IMR-90 (cell line): ENCODE data around the gene LRRN2. TPM values are rescaled to one million over a fixed set of nuclear protein-coding genes. Genes with fewer than 3 reads are reported as not detected.

Source experiments
- ATAC-seq: fragments of 200-7000 bp; cut with Tn5 transposase; 2 replicates; pipeline ENCODE4 v1.9.1; 2020; ENCODE audit warnings: low read depth, mild to moderate bottlenecking, moderate library complexity
- BruUV-seq: library from RNA; stranded (reverse); fragments of 400-500 nt; replicated peaks from 2 replicates; lab custom pipeline; 2021; lab: Mats Ljungman, UMichigan
- CTCF ChIA-PET: fragments of 300-600 bp; formaldehyde crosslinking; extraction: SDS; loops from one replicate; lab custom pipeline; 2021; ENCODE audit warnings: antibody characterized with exemption; lab: Yijun Ruan, JAX
- POLR2A ChIA-PET: fragments of 300-600 bp; sonication (Branson Sonifier 250); formaldehyde crosslinking; loops from one replicate; lab custom pipeline; 2022; ENCODE audit warnings: antibody characterized with exemption; ENCODE audit not compliant: unreplicated experiment; lab: Charles Lee
- DNase-seq: peaks from one replicate; pipeline ENCODE4 v3.0.0; 2013
- H2AFZ ChIP-seq: replicated peaks from 2 replicates; pipeline ENCODE3; 2013; ENCODE audit warnings: low read length, mild to moderate bottlenecking; ENCODE audit not compliant: poor library complexity
- H2AK5ac ChIP-seq: 2 replicates; pipeline ENCODE4 v1.6.1; 2013; ENCODE audit warnings: low read depth, low read length, inconsistent platforms
- H2AK9ac ChIP-seq: replicated peaks from 2 replicates; pipeline ENCODE3; 2013; ENCODE audit warnings: mild to moderate bottlenecking, low read depth, low read length, moderate library complexity; ENCODE audit not compliant: poor library complexity
- H2BK120ac ChIP-seq: 2 replicates; pipeline ENCODE4 v1.6.1; 2013; ENCODE audit warnings: low read depth, low read length, inconsistent platforms
- H2BK15ac ChIP-seq: 3 replicates; pipeline ENCODE4 v1.6.1; 2013; ENCODE audit warnings: low read depth, low read length, inconsistent platforms
- H2BK20ac ChIP-seq: 2 replicates; pipeline ENCODE4 v1.6.1; 2013; ENCODE audit warnings: low read depth, mild to moderate bottlenecking, inconsistent platforms, low read length, moderate library complexity
- H2BK5ac ChIP-seq: 2 replicates; pipeline ENCODE4 v1.6.1; 2013; ENCODE audit warnings: mild to moderate bottlenecking, low read depth, low read length, inconsistent platforms; ENCODE audit not compliant: poor library complexity, severe bottlenecking
- H3K14ac ChIP-seq: replicated peaks from 2 replicates; pipeline ENCODE4 v1.6.1; 2013; ENCODE audit warnings: low read depth, low read length, inconsistent platforms
- H3K18ac ChIP-seq: 2 replicates; pipeline ENCODE4 v1.6.1; 2013; ENCODE audit warnings: low read depth, low read length, control low read depth
- H3K23ac ChIP-seq: 2 replicates; pipeline ENCODE4 v1.6.1; 2013; ENCODE audit warnings: low read depth, low read length, inconsistent platforms
- H3K27ac ChIP-seq: 2 replicates; pipeline ENCODE4 v1.5.1; 2013; ENCODE audit warnings: mild to moderate bottlenecking, control low read depth, low read length; ENCODE audit not compliant: insufficient read depth
- H3K27me3 ChIP-seq: 2 replicates; pipeline ENCODE4 v1.6.1; 2013; ENCODE audit warnings: low read length; ENCODE audit not compliant: control insufficient read depth, insufficient read depth
- H3K36me3 ChIP-seq: 2 replicates; pipeline ENCODE4 v1.6.1; 2013; ENCODE audit warnings: low read length, mixed read lengths; ENCODE audit not compliant: control insufficient read depth, insufficient read depth
- H3K4ac ChIP-seq: 2 replicates; pipeline ENCODE4 v1.6.1; 2013; ENCODE audit warnings: low read depth, low read length, inconsistent platforms
- H3K4me1 ChIP-seq: 2 replicates; pipeline ENCODE4 v1.6.1; 2013; ENCODE audit warnings: low read length, mixed read lengths; ENCODE audit not compliant: control insufficient read depth, insufficient read depth
- H3K4me2 ChIP-seq: 2 replicates; pipeline ENCODE4 v1.6.1; 2013; ENCODE audit warnings: low read depth, mild to moderate bottlenecking, control low read depth, low read length, moderate library complexity
- H3K4me3 ChIP-seq: 2 replicates; pipeline ENCODE4 v1.5.1; 2013; ENCODE audit warnings: low read depth, mild to moderate bottlenecking, control low read depth, low read length, moderate library complexity; ENCODE audit not compliant: insufficient read depth
- H3K56ac ChIP-seq: 2 replicates; pipeline ENCODE4 v1.6.1; 2013; ENCODE audit warnings: low read length, inconsistent platforms; ENCODE audit not compliant: insufficient read depth; ENCODE audit errors: extremely low read depth
- H3K79me1 ChIP-seq, 2 experiments: 2 replicates each; pipeline ENCODE4 v1.6.1; 2013; ENCODE audit warnings: low read length in 2 of 2, inconsistent platforms in 1 of 2, low read depth in 1 of 2
- H3K9ac ChIP-seq: 2 replicates; pipeline ENCODE4 v1.6.1; 2013; ENCODE audit warnings: low read depth, low read length, control low read depth
- H3K9me1 ChIP-seq: 2 replicates; pipeline ENCODE4 v1.6.1; 2013; ENCODE audit warnings: low read length, inconsistent platforms; ENCODE audit not compliant: insufficient read depth
- H3K9me3 ChIP-seq: 2 replicates; pipeline ENCODE4 v1.6.1; 2013; ENCODE audit warnings: low read length; ENCODE audit not compliant: control insufficient read depth, insufficient read depth
- H4K20me1 ChIP-seq: 2 replicates; pipeline ENCODE4 v1.6.1; 2013; ENCODE audit warnings: low read length, inconsistent platforms; ENCODE audit not compliant: insufficient read depth
- H4K5ac ChIP-seq: 2 replicates; pipeline ENCODE4 v1.6.1; 2013; ENCODE audit warnings: mild to moderate bottlenecking, low read depth, low read length, control low read depth
- H4K8ac ChIP-seq, 2 experiments: 2 replicates each; pipeline ENCODE4 v1.6.1; 2013; ENCODE audit warnings: low read depth in 2 of 2, low read length in 2 of 2, control low read depth in 1 of 2, inconsistent platforms in 1 of 2
- H4K91ac ChIP-seq: 2 replicates; pipeline ENCODE4 v1.6.1; 2013; ENCODE audit warnings: low read depth, low read length, inconsistent platforms; ENCODE audit not compliant: insufficient read depth
- MXI1 ChIP-seq: IDR thresholded peaks from 2 replicates; pipeline ENCODE4 v1.6.1; 2012; ENCODE audit warnings: low read depth, mild to moderate bottlenecking, low read length, moderate library complexity, borderline replicate concordance
- SMC3 ChIP-seq: fragments of 150-350 bp; IDR thresholded peaks from 2 replicates; pipeline ENCODE4 v1.6.1; 2016; ENCODE audit warnings: low read depth, mild to moderate bottlenecking, antibody characterized with exemption, low read length, moderate library complexity
- WGBS, 2 experiments: methylation state at CpG; one replicate each; pipeline versions ENCODE4 v1.1.5 to v1.1.7; 2013; ENCODE audit warnings: missing lambda C conversion rate in 2 of 2; ENCODE audit not compliant: insufficient read length in 1 of 2; ENCODE audit errors: extremely low coverage in 2 of 2; 5-methylcytosine and 5-hydroxymethylcytosine counted together
- dilution Hi-C: fragments of 300-500 bp; cut with HindIII; formaldehyde crosslinking; loops from one replicate; pipeline ENCODE4 v1.14.3; 2018; ENCODE audit warnings: low sequenced_read_pairs; ENCODE audit not compliant: unreplicated experiment
- in situ Hi-C: fragments of 300-500 bp; cut with MboI; formaldehyde crosslinking; loops from 3 replicates; pipeline ENCODE4 v1.14.3; 2019; ENCODE audit warnings: low sequenced_read_pairs, inconsistent platforms, mixed read lengths
- intact Hi-C: fragments of 100-400 bp; cut with micrococcal nuclease; formaldehyde crosslinking; loops from 2 replicates; pipeline ENCODE4 v1.10.0; 2022
- polyA plus RNA-seq, 3 experiments: library from polyadenylated mRNA; depleted of rRNA; stranded (reverse); fragments of >200 nt; gene quantifications; 2 replicates each; pipeline ENCODE4 v1.2.3, GENCODE V29; 2012; ENCODE audit warnings: low replicate concordance in 1 of 3
- total RNA-seq: library from RNA; depleted of rRNA; stranded (reverse); fragments of >200 nt; gene quantifications from 2 replicates; pipeline ENCODE4 v1.2.3, GENCODE V29; 2012

Gene LRRN2
- total and polyA plus RNA-seq, 2 of the 4 experiments (the other 2 are of a cell fraction), result not detected

- no peak for ATAC-seq
Observed at GRCh38 chr1:204714194-204714860, 28.8 kb upstream of the LRRN2 start.

More at GRCh38 chr1:204714194-204714860, 28.8 kb upstream of the LRRN2 start:
- ChIA-PET POLR2A (no interaction called here), CTCF (no interaction called here)
- no peaks in the 10 kb centered on the region for H3K4me1 ChIP-seq
- in situ Hi-C loops, result no loop called here
- no TSS peak for BruUV-seq
- H4K20me1 ChIP-seq, result no peaks in the 10 kb centered on the region
- dilution Hi-C loops, result no loop called here
- no peaks in the 10 kb centered on the region for H3K79me1 ChIP-seq
- no peaks in the 10 kb centered on the region for H3K9me3 ChIP-seq
- H3K56ac ChIP-seq, result no peak overlapping the region
- no peak overlapping the region for H2AFZ ChIP-seq
- H3K27me3 ChIP-seq, result peaks cover 37% of the 10 kb centered on the region
- H3K4me3 ChIP-seq, result no peak overlapping the region
- no peak overlapping the region for H4K8ac ChIP-seq
- WGBS, 2 experiments, result no CpG with 5 or more reads among the region's 6 CpGs
- no peak overlapping the region for H2BK120ac ChIP-seq
- no peak overlapping the region for H2BK15ac ChIP-seq
- H4K91ac ChIP-seq, result no peak overlapping the region
- H3K18ac ChIP-seq, result no peak overlapping the region
- DNase-seq, result no peak
- H2AK9ac ChIP-seq, result no peak overlapping the region
- intact Hi-C loops, result no loop called here
- H3K9me1 ChIP-seq, result no peaks in the 10 kb centered on the region
- TF ChIP-seq MXI1 (no peak), SMC3 (no peak)
- no peak overlapping the region for H2BK20ac ChIP-seq
- H3K9ac ChIP-seq, result no peak overlapping the region
- no peak overlapping the region for H2BK5ac ChIP-seq
- no peak overlapping the region for H3K23ac ChIP-seq
- H3K4ac ChIP-seq, result no peak overlapping the region
- H4K5ac ChIP-seq, result no peak overlapping the region
- H3K36me3 ChIP-seq, result no peaks in the 10 kb centered on the region
- no peak overlapping the region for H3K4me2 ChIP-seq
- no peak overlapping the region for H3K27ac ChIP-seq
- H3K14ac ChIP-seq, result no peak overlapping the region
- H2AK5ac ChIP-seq, result no peak overlapping the region
